NCI-H1694 (cell line): ENCODE measurements around the gene MDM1.

Experiments used
- DNase-seq: peaks from one replicate; lab custom pipeline; 2025; lab: John Stamatoyannopoulos, UW

MDM1 gene

GRCh38 chr12:68319988-68320623 is 12.1 kb downstream of the MDM1 start:
- no peak for DNase-seq

DNA sequence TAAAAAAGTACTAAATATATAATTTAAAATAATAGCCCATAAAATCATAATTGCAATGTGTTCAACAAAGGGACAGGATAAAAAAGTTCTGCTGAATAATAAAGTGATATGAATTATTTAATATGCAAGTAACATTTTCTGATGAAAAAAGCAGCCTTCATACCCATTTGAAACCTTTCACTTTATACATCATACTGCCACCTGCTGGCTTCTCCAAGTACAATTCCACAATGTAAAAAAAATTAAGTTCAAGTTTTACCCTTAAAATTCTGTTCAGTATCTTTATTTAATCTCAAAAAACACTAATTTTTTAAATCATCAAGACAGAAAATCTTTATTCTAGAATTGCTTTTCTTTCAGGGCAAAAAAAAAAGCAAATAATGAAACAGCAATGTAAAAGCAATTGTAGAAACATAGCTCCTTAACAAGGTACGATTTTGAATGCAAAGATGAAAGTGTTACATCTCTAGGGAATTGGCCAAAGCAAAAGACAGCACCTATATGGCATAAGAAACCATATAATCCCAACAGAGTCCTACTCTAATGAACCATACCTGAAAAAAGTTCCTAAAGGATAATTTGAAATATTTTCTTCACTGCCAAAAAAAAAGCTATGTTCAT is 15.0 kb downstream of the MDM1 start:
- peak; percentile 27 for DNase-seq

DNA sequence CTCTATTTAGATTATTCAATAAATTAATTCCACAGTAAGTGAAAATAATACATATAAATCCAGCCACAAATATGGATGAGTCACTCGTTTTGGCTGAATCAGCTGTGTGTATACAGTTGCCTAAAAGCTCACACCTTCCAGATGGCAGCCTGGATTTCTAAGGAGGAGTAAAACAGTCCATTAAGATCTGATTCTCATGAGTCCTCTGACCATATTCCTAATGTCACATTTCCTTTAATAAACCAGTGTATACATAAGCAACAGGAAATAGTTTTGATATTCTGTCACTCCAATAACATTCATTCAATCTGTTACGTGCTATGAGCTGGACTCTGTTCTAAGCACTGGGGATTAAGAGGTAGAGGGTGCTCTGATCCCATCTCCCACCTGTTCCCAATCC is 21.8 kb downstream of the MDM1 start:
- DNase-seq, result no peak

DNA sequence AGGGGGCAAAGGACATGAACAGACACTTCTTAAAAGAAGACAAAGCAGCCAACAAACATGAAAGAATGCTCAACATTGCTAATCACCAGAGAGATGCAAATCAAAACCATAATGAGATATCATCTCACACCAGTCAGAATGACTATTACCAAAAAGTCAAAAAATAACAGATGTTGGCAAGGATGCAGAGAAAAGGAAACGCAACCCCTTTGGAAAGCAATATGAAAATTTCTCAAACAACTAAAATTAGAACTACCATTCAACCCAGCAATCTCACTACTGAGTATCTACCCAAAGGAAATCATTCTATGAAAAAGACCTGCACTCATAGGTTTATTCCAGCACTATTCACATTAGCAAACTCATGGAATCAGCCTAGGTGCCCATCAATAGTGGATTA is 25.6 kb downstream of the MDM1 start:
- no peak for DNase-seq

DNA sequence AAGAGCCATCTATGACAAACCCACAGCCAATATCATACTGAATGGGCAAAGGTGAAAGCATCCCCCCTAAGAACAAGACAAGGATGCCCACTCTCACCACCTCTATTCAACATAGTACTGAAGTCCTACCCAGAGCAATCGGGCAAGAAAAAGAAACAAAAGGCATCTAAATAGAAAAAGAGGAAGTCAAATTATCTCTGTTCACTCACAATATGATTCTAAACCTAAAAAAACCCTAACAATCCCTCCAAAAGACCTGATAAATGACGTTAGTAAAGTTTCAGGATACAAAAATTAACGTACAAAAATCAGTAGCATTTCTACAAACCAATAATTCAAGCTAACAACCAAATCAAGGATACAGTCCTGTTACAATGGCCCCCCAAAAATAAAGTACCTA is 26.9 kb downstream of the MDM1 start:
- no peak for DNase-seq

GRCh38 chr12:68304626-68305025 is 27.5 kb downstream of the MDM1 start:
- no peak for DNase-seq

- DNase-seq, result no peak
Measured at GRCh38 chr12:68303850-68304249, 28.3 kb downstream of the MDM1 start.

- DNase-seq, result no peak
Measured at GRCh38 chr12:68297929-68298328, 34.2 kb downstream of the MDM1 start.

DNA sequence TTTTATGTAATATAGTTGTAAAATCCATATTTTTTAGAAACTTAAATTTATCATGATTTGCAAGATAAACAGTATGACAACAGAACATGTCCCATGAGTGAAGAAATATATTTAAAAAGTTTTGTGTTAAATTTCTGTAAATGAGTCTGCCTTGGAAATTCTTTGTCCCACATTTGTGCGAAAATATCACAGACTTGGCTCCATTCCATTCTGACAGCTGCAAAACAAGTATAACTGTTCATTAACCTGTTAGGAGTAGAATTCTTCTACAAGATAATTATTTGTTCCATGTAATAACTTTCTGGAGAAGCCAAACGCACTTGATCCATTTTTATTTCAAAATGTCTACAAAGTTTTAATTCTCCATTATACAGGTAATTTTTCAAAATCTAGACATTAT is 37.9 kb downstream of the MDM1 start:
- no peak for DNase-seq

DNA sequence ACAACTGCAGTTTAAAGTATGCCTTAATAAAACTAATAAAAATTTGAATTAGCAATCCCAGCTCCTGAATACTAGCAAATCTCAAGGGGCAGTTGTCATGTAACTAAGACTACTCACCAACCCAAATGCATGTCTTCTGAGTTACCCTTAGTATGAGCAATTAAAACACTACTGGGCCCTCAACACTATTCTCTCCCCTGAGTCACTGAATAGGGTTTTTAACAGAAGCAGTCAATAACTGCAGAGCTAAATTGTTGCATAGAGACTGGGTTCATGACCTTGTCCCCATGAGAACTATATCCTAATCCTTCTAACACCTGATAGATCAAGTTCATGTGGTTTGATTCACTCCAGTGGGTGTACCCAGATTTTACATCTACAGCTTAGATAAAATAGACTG is 38.8 kb downstream of the MDM1 start:
- no peak for DNase-seq

- no peak for DNase-seq
Measured at GRCh38 chr12:68292151-68292943, 39.8 kb downstream of the MDM1 start.

- DNase-seq, result no peak
Measured at GRCh38 chr12:68291396-68292036, 40.6 kb downstream of the MDM1 start.

DNA sequence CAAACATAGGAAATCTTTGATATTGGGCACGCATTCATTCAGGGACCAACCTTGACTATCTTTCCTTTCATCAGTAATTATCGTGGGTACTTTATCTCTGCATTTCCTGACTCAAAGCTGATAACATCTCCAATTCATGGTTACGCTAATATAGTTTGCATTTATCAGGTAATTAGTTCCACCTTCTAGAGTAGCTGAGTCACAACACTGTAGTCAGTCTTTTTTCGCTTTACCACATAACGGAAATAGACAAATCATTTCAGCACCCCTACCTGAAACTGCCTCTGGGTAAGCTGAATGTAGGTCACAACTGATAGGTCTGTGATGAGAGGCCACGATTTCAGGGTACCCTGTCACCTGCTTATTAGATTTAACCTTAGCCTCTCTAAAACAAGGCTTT is 42.0 kb downstream of the MDM1 start:
- DNase-seq, result no peak

DNA sequence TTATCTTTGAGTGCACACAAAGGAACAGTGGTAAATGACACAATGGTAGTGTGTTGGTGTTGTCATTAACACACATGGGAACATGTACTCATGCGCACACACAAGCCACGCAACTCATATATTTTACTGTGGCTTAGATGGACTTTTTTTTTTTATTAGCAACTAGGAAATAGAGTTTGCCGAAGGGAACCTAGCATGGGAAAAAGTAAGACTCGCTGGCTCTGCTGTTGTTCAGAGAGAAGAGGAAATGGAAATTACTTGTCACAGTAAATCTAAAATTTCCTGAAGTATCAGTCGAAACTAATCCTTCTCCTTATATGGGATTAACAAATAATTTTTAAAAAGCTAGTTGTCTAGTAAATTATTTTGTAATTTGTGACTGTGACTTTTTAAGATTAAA is 45.1 kb downstream of the MDM1 start:
- no peak for DNase-seq

GRCh38 chr12:68286396-68286795 is 45.8 kb downstream of the MDM1 start:
- DNase-seq, result no peak

GRCh38 chr12:68285541-68285940 is 46.6 kb downstream of the MDM1 start:
- DNase-seq, result no peak

GRCh38 chr12:68281322-68282077 is 50.7 kb downstream of the MDM1 start:
- DNase-seq, result no peak

- DNase-seq, result no peak
Measured at GRCh38 chr12:68280240-68280639, 51.9 kb downstream of the MDM1 start.

- DNase-seq, result no peak
Measured at GRCh38 chr12:68279227-68280054, 52.7 kb downstream of the MDM1 start.

GRCh38 chr12:68276402-68276930 is 55.7 kb downstream of the MDM1 start:
- DNase-seq, result no peak

- no peak for DNase-seq
Measured at GRCh38 chr12:68272732-68273131, 59.4 kb downstream of the MDM1 start.
